ENCODE measurements around the gene ADGRG4. TPM values are rescaled to one million over a fixed set of nuclear protein-coding genes. Genes with fewer than 3 reads are reported as not detected.

The ADGRG4 gene
- polyA plus RNA-seq, 1 donor from 2014 or later: not detected

- Histone ChIP-seq H3K36me3 (ENCODE audit: insufficient read depth, low read length) (no peaks in the 10 kb centered on the region), H4K20me1 (ENCODE audit: insufficient read depth) (no peaks in the 10 kb centered on the region), H3K9me2 (ENCODE audit: insufficient read depth, low read length) (no peaks in the 10 kb centered on the region), H3F3A (ENCODE audit: insufficient read depth, low read length, poor library complexity, severe bottlenecking) (no peaks in the 10 kb centered on the region), H3K27ac (ENCODE audit: low read length) (no peak overlapping the region), H3K4me3 (ENCODE audit: low read length) (no peak overlapping the region), H3K27me3 (ENCODE audit: insufficient read depth, low read depth, low read length) (no peaks in the 10 kb centered on the region), H2AFZ (ENCODE audit: low read depth, low read length) (no peak overlapping the region), H3K9ac (ENCODE audit: low read length) (no peak overlapping the region), H3K79me2 (replicated peaks; ENCODE audit: insufficient read depth, low read length) (no peaks in the 10 kb centered on the region), H3K4me2 (ENCODE audit: low read length) (no peak overlapping the region), H3K9me3 (ENCODE audit: low read length) (no peaks in the 10 kb centered on the region)
- TF ChIP-seq REST (IDR thresholded peaks at IDR 0.05; ENCODE audit: borderline replicate concordance) (no peak), EZH2 (IDR thresholded peaks at IDR 0.05; ENCODE audit: borderline replicate concordance, insufficient read depth, low read length, poor library complexity, severe bottlenecking) (no peak), MXI1 (conservative IDR thresholded peaks at IDR 0.05; ENCODE audit: poor library complexity, severe bottlenecking) (no peak), TAF1 (IDR thresholded peaks at IDR 0.05; ENCODE audit: low read depth) (no peak), CTCF (IDR thresholded peaks at IDR 0.05; ENCODE audit: poor library complexity, severe bottlenecking) (no peak), SMC3 (conservative IDR thresholded peaks at IDR 0.05; ENCODE audit: poor library complexity) (no peak), EP300 (conservative IDR thresholded peaks at IDR 0.05; ENCODE audit: poor library complexity, severe bottlenecking) (no peak), RAD21 (conservative IDR thresholded peaks at IDR 0.05) (no peak), POLR2AphosphoS5 (IDR thresholded peaks at IDR 0.05) (no peak)
Measured at GRCh38 chrX:136321532-136321931, 20.8 kb downstream of the ADGRG4 start.

GRCh38 chrX:136322064-136322463 is 21.3 kb downstream of the ADGRG4 start:
- no peaks in the 10 kb centered on the region for H4K20me1 ChIP-seq (ENCODE audit: insufficient read depth)
- H3K36me3 ChIP-seq (ENCODE audit: insufficient read depth, low read length): no peaks in the 10 kb centered on the region
- no peaks in the 10 kb centered on the region for H3K9me2 ChIP-seq (ENCODE audit: insufficient read depth, low read length)
- no peaks in the 10 kb centered on the region for H3K27me3 ChIP-seq (ENCODE audit: insufficient read depth, low read depth, low read length)
- no peak for TF ChIP-seq POLR2AphosphoS5 (IDR thresholded peaks at IDR 0.05)
- TF ChIP-seq MXI1 (conservative IDR thresholded peaks at IDR 0.05; ENCODE audit: poor library complexity, severe bottlenecking): no peak
- TF ChIP-seq REST (IDR thresholded peaks at IDR 0.05; ENCODE audit: borderline replicate concordance): no peak
- TF ChIP-seq CTCF (IDR thresholded peaks at IDR 0.05; ENCODE audit: poor library complexity, severe bottlenecking): no peak
- no peak for TF ChIP-seq SMC3 (conservative IDR thresholded peaks at IDR 0.05; ENCODE audit: poor library complexity)
- no peak for TF ChIP-seq EP300 (conservative IDR thresholded peaks at IDR 0.05; ENCODE audit: poor library complexity, severe bottlenecking)
- no peak for TF ChIP-seq RAD21 (conservative IDR thresholded peaks at IDR 0.05)
- TF ChIP-seq TAF1 (IDR thresholded peaks at IDR 0.05; ENCODE audit: low read depth): no peak
- no peak for TF ChIP-seq EZH2 (IDR thresholded peaks at IDR 0.05; ENCODE audit: borderline replicate concordance, insufficient read depth, low read length, poor library complexity, severe bottlenecking)
- no peak overlapping the region for H3K9ac ChIP-seq (ENCODE audit: low read length)
- H3K4me2 ChIP-seq (ENCODE audit: low read length): no peak overlapping the region
- H3K9me3 ChIP-seq (ENCODE audit: low read length): no peaks in the 10 kb centered on the region
- no peak overlapping the region for H2AFZ ChIP-seq (ENCODE audit: low read depth, low read length)
- no peaks in the 10 kb centered on the region for H3K79me2 ChIP-seq (replicated peaks; ENCODE audit: insufficient read depth, low read length)
- no peaks in the 10 kb centered on the region for H3F3A ChIP-seq (ENCODE audit: insufficient read depth, low read length, poor library complexity, severe bottlenecking)
- H3K4me3 ChIP-seq (ENCODE audit: low read length): no peak overlapping the region
- H3K27ac ChIP-seq (ENCODE audit: low read length): no peak overlapping the region
